ENCODE measurements around the gene BLMH.

DNA sequence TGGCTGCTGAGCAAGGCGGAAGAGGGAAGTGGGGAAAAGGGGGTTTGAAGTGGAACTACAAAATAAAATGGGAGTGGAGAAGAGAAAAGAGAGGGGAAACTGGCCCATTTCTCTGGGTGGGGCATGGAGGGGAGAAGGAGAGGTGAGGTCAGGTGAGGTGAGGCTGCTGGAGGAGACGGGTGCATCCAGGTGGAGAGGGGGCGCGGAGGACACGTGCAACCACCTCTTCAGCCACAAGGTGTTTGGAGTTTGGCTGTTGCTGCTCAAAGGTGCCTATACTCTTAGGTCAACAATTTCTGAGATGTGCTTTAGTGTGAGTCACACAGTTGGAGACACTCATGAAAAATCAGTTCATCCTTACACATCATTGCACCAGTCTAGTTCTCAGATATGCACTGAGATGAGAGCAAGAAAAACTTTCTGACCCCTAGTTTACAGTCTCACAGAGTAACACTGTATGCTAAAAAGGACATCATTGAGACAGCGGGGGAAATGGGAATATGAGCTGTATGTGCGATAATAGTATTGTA is 61.1 kb downstream of the BLMH start:
- TF ChIP-seq CTCF (IDR thresholded peaks at IDR 0.05; ENCODE audit: insufficient read depth, low read depth, low read length) (no peak), EZH2 (IDR thresholded peaks at IDR 0.05; ENCODE audit: insufficient read depth, low read length) (no peak)

Data from astrocyte (in vitro differentiated cells and primary cell).